Mesenchymal stem cell (in vitro differentiated cells and primary cell): ENCODE data around the gene AKR1C3.
A peak's percentile ranks its signal among the peaks of the same experiment; 100 is the strongest.

ENCODE experiments used
- DNase-seq: peaks from one replicate; pipeline ENCODE4 v3.0.0-alpha.2; 2013
- H2AFZ ChIP-seq: one replicate; pipeline ENCODE4 v1.6.1; 2013; ENCODE audit warnings: low read depth, mild to moderate bottlenecking, control low read depth, inconsistent platforms, low read length, moderate library complexity
- H2AK5ac ChIP-seq: 2 replicates; pipeline ENCODE4 v1.6.1; 2013; ENCODE audit warnings: low read length, moderate library complexity, mild to moderate bottlenecking, inconsistent platforms; ENCODE audit not compliant: severe bottlenecking
- H2BK120ac ChIP-seq: one replicate; pipeline ENCODE4 v1.6.1; 2013; ENCODE audit warnings: low read depth, mild to moderate bottlenecking, inconsistent platforms, low read length, moderate library complexity
- H2BK12ac ChIP-seq, 2 experiments: one replicate each; pipeline ENCODE4 v1.6.1; 2013; ENCODE audit warnings: inconsistent platforms in 2 of 2, low read length in 2 of 2, mild to moderate bottlenecking in 2 of 2, moderate library complexity in 2 of 2, control low read depth in 1 of 2
- H2BK15ac ChIP-seq: one replicate; pipeline ENCODE4 v1.6.1; 2013; ENCODE audit warnings: mild to moderate bottlenecking, low read depth, inconsistent platforms; ENCODE audit not compliant: poor library complexity, severe bottlenecking
- H2BK5ac ChIP-seq: 2 replicates; pipeline ENCODE4 v1.6.1; 2013; ENCODE audit warnings: low read depth, mild to moderate bottlenecking, low read length, control low read depth, inconsistent platforms; ENCODE audit not compliant: poor library complexity, severe bottlenecking
- H3K14ac ChIP-seq, 2 experiments: one replicate each; pipeline ENCODE4 v1.6.1; 2013; ENCODE audit warnings: inconsistent platforms in 2 of 2, low read length in 2 of 2, control low read depth in 1 of 2, mild to moderate bottlenecking in 1 of 2, moderate library complexity in 1 of 2
- H3K18ac ChIP-seq, 2 experiments: one replicate each; pipeline ENCODE4 v1.6.1; 2013; ENCODE audit warnings: inconsistent platforms in 2 of 2, low read length in 2 of 2, control low read depth in 1 of 2, low read depth in 1 of 2, mild to moderate bottlenecking in 1 of 2
- H3K23ac ChIP-seq, 2 experiments: one replicate each; pipeline ENCODE4 v1.6.1; 2013; ENCODE audit warnings: inconsistent platforms in 2 of 2, low read length in 2 of 2, mild to moderate bottlenecking in 2 of 2, moderate library complexity in 2 of 2, control low read depth in 1 of 2
- H3K27ac ChIP-seq: 2 replicates; pipeline ENCODE4 v1.5.1; 2013; ENCODE audit warnings: mild to moderate bottlenecking, moderate library complexity, low read length, control low read depth, inconsistent platforms; ENCODE audit not compliant: poor library complexity, severe bottlenecking
- H3K27me3 ChIP-seq, 2 experiments: 2 replicates each; pipeline versions ENCODE4 v1.6.1 to v1.7.0; 2013; ENCODE audit warnings: low read length in 2 of 2, mild to moderate bottlenecking in 2 of 2, moderate library complexity in 2 of 2, control low read depth in 1 of 2, inconsistent platforms in 1 of 2; ENCODE audit not compliant: control insufficient read depth in 1 of 2, insufficient read depth in 1 of 2
- H3K36me3 ChIP-seq, 2 experiments: 2 replicates each; pipeline versions ENCODE4 v1.6.1 to v1.7.0; 2013; ENCODE audit warnings: low read length in 2 of 2, control low read depth in 1 of 2, inconsistent platforms in 1 of 2, low read depth in 1 of 2, mild to moderate bottlenecking in 1 of 2; ENCODE audit not compliant: insufficient read depth in 2 of 2, control insufficient read depth in 1 of 2
- H3K4ac ChIP-seq, 2 experiments: one replicate each; pipeline ENCODE4 v1.6.1; 2013; ENCODE audit warnings: inconsistent platforms in 2 of 2, low read length in 2 of 2, mild to moderate bottlenecking in 2 of 2, moderate library complexity in 2 of 2, control low read depth in 1 of 2, low read depth in 1 of 2
- H3K4me1 ChIP-seq: 2 replicates; pipeline ENCODE4 v1.6.1; 2013; ENCODE audit warnings: low read depth, low read length, control low read depth; ENCODE audit not compliant: control insufficient read depth, insufficient read depth
- H3K4me2 ChIP-seq: 2 replicates; pipeline ENCODE4 v1.6.1; 2013; ENCODE audit warnings: low read length, mild to moderate bottlenecking, inconsistent platforms; ENCODE audit not compliant: poor library complexity, severe bottlenecking
- H3K4me3 ChIP-seq, 2 experiments: 2 replicates each; pipeline versions ENCODE4 v1.5.1 to v1.7.0; 2013; ENCODE audit warnings: low read length in 2 of 2, mild to moderate bottlenecking in 2 of 2, control low read depth in 1 of 2, low read depth in 1 of 2; ENCODE audit not compliant: insufficient read depth in 1 of 2
- H3K79me1 ChIP-seq: replicated peaks from 2 replicates; pipeline ENCODE4 v1.6.1; 2013; ENCODE audit warnings: mild to moderate bottlenecking, control low read depth, low read length, inconsistent platforms; ENCODE audit not compliant: poor library complexity, severe bottlenecking
- H3K9ac ChIP-seq: 2 replicates; pipeline ENCODE4 v1.7.0; 2013; ENCODE audit warnings: mild to moderate bottlenecking, low read length, moderate library complexity
- H3K9me3 ChIP-seq: 2 replicates; pipeline ENCODE4 v1.7.0; 2013; ENCODE audit warnings: mild to moderate bottlenecking, low read length; ENCODE audit not compliant: control insufficient read depth
- H4K8ac ChIP-seq: one replicate; pipeline ENCODE4 v1.6.1; 2013; ENCODE audit warnings: inconsistent platforms, mild to moderate bottlenecking, low read length, moderate library complexity
- H4K91ac ChIP-seq: one replicate; pipeline ENCODE4 v1.6.1; 2013; ENCODE audit warnings: mild to moderate bottlenecking, low read length, inconsistent platforms
- WGBS: methylation state at CpG from one replicate; pipeline ENCODE4 v1.1.7; 2013; ENCODE audit warnings: mixed read lengths; 5-methylcytosine and 5-hydroxymethylcytosine counted together

AKR1C3 gene

GRCh38 chr10:5089865-5090264 is 4.3 kb upstream of the AKR1C3 start:
- Histone ChIP-seq H2BK120ac (no peak overlapping the region), H4K91ac (no peak overlapping the region), H3K27ac (no peak overlapping the region), H4K8ac (no peak overlapping the region), H3K9me3 (no peaks in the 10 kb centered on the region), H2BK5ac (no peak overlapping the region), H3K14ac (no peak overlapping the region), H2BK12ac (no peak overlapping the region), H3K4me1 (no peaks in the 10 kb centered on the region), H3K4me3 (no peak overlapping the region), H3K79me1 (no peaks in the 10 kb centered on the region), H2BK15ac (no peak overlapping the region), H3K36me3 (no peaks in the 10 kb centered on the region), H3K27me3 (no peaks in the 10 kb centered on the region), H2AFZ (no peak overlapping the region), H3K4ac (no peak overlapping the region), H3K4me2 (no peak overlapping the region), H3K23ac (no peak overlapping the region), H3K9ac (no peak overlapping the region), H3K18ac (no peak overlapping the region), H2AK5ac (no peak overlapping the region)
- peak; percentile 41 for DNase-seq
- 55% methylated on average over 4 of the region's 4 CpGs for WGBS

- H3K9me3 ChIP-seq: no peaks in the 10 kb centered on the region
Measured at GRCh38 chr10:5090551-5090950, 3.7 kb upstream of the AKR1C3 start.

GRCh38 chr10:5091196-5091595 is 3.0 kb upstream of the AKR1C3 start:
- H3K79me1 ChIP-seq: peaks cover under 1% of the 10 kb centered on the region
- no peak overlapping the region for H3K4me2 ChIP-seq
- H3K9ac ChIP-seq: no peak overlapping the region
- no peak overlapping the region for H2AFZ ChIP-seq
- no peak overlapping the region for H3K18ac ChIP-seq
- 85% methylated on average over 3 of the region's 3 CpGs for WGBS
- H3K4ac ChIP-seq: no peak overlapping the region
- H3K23ac ChIP-seq: no peak overlapping the region
- H2BK5ac ChIP-seq: no peak overlapping the region
- no peak overlapping the region for H2BK120ac ChIP-seq
- no peak overlapping the region for H4K8ac ChIP-seq
- no peak overlapping the region for H2AK5ac ChIP-seq
- no peak overlapping the region for H2BK15ac ChIP-seq
- no peak overlapping the region for H4K91ac ChIP-seq
- peaks cover 0 to 3% of the 10 kb centered on the region in 2 experiments for H3K36me3 ChIP-seq
- H3K4me1 ChIP-seq: no peaks in the 10 kb centered on the region
- no peak overlapping the region for H3K14ac ChIP-seq
- no peak overlapping the region for H3K27ac ChIP-seq
- no peaks in the 10 kb centered on the region for H3K27me3 ChIP-seq
- H2BK12ac ChIP-seq: no peak overlapping the region
- H3K9me3 ChIP-seq: no peaks in the 10 kb centered on the region
- DNase-seq: no peak
- no peak overlapping the region for H3K4me3 ChIP-seq

More at GRCh38 chr10:5090551-5090950, 3.7 kb upstream of the AKR1C3 start:
- Histone ChIP-seq H2BK12ac (no peak overlapping the region), H3K36me3 (no peaks in the 10 kb centered on the region), H3K4me3 (no peak overlapping the region), H3K18ac (no peak overlapping the region), H3K14ac (no peak overlapping the region), H4K91ac (no peak overlapping the region), H3K4me1 (no peaks in the 10 kb centered on the region), H2BK15ac (no peak overlapping the region), H2AFZ (peak overlapping the region; percentile 37), H3K4me2 (no peak overlapping the region), H3K4ac (no peak overlapping the region), H3K9ac (no peak overlapping the region), H3K27me3 (no peaks in the 10 kb centered on the region), H2BK120ac (no peak overlapping the region), H3K79me1 (no peaks in the 10 kb centered on the region), H2BK5ac (no peak overlapping the region), H2AK5ac (no peak overlapping the region), H3K23ac (no peak overlapping the region), H3K27ac (no peak overlapping the region), H4K8ac (no peak overlapping the region)
- peak; percentile 9 for DNase-seq

GRCh38 chr10:5092375-5092774 is 1.8 kb upstream of the AKR1C3 start:
- Histone ChIP-seq H3K36me3 (peaks cover 0 to 14% of the 10 kb centered on the region in 2 experiments), H3K4ac (no peak overlapping the region), H2BK15ac (no peak overlapping the region), H3K23ac (no peak overlapping the region), H3K4me3 (no peak overlapping the region), H3K27ac (no peak overlapping the region), H3K79me1 (peaks cover 1% of the 10 kb centered on the region), H3K14ac (no peak overlapping the region), H3K27me3 (no peaks in the 10 kb centered on the region), H2AFZ (no peak overlapping the region), H4K8ac (no peak overlapping the region), H3K9ac (no peak overlapping the region), H3K4me1 (no peaks in the 10 kb centered on the region), H2BK12ac (no peak overlapping the region), H3K4me2 (no peak overlapping the region), H3K18ac (no peak overlapping the region), H3K9me3 (no peaks in the 10 kb centered on the region), H2AK5ac (no peak overlapping the region), H2BK5ac (peak overlapping the region; percentile 31), H4K91ac (no peak overlapping the region), H2BK120ac (no peak overlapping the region)
- WGBS: no CpG with 5 or more reads among the region's 2 CpGs
- DNase-seq: no peak
